Memory B cell (primary cell): ENCODE results near the gene GRAP2.
A peak's percentile ranks its signal among the peaks of the same experiment; 100 is the strongest.

Experiments
- ATAC-seq: fragments of 150-1000 bp; cut with Tn5 transposase; 2 replicates; pipeline ENCODE4 v1.10.0; 2021; ENCODE audit warnings: low read depth, mild to moderate bottlenecking, moderate library complexity
- DNase-seq, 2 donors: peaks; one replicate each; pipeline ENCODE4 v3.0.0; 2022; ENCODE audit warnings: low spot score in 2 of 2
- H3K27ac Mint-ChIP-seq: one replicate; pipeline ENCODE4 v1.8.0; 2022; ENCODE audit warnings: mild to moderate bottlenecking, moderate library complexity, mixed read lengths
- H3K27me3 Mint-ChIP-seq: one replicate; pipeline ENCODE4 v1.8.0; 2022; ENCODE audit warnings: mixed read lengths
- H3K36me3 Mint-ChIP-seq: one replicate; pipeline ENCODE4 v1.8.0; 2022; ENCODE audit warnings: mild to moderate bottlenecking, mixed read lengths
- H3K4me1 Mint-ChIP-seq: one replicate; pipeline ENCODE4 v1.8.0; 2022; ENCODE audit warnings: mixed read lengths
- H3K4me3 Mint-ChIP-seq: one replicate; pipeline ENCODE4 v1.8.0; 2022; ENCODE audit warnings: mild to moderate bottlenecking, moderate library complexity, mixed read lengths
- H3K9me3 Mint-ChIP-seq: one replicate; pipeline ENCODE4 v1.8.0; 2022; ENCODE audit warnings: mixed read lengths

Gene GRAP2

GRCh38 chr22:39924286-39924685, 23.4 kb downstream of the GRAP2 start:
- H3K36me3 Mint-ChIP-seq: peaks cover 13% of the 10 kb centered on the region
- H3K4me3 Mint-ChIP-seq: no peak overlapping the region
- ATAC-seq (no peak), DNase-seq (no peak)
- H3K4me1 Mint-ChIP-seq: peaks cover 19% of the 10 kb centered on the region
- H3K27ac Mint-ChIP-seq: no peak overlapping the region
- H3K9me3 Mint-ChIP-seq: no peaks in the 10 kb centered on the region
- no peaks in the 10 kb centered on the region for H3K27me3 Mint-ChIP-seq

- ATAC-seq (no peak), DNase-seq (no peak)
- no peaks in the 10 kb centered on the region for H3K9me3 Mint-ChIP-seq
- no peak overlapping the region for H3K27ac Mint-ChIP-seq
- peaks cover 19% of the 10 kb centered on the region for H3K4me1 Mint-ChIP-seq
- no peaks in the 10 kb centered on the region for H3K27me3 Mint-ChIP-seq
- H3K36me3 Mint-ChIP-seq: peaks cover 10% of the 10 kb centered on the region
- no peak overlapping the region for H3K4me3 Mint-ChIP-seq
Measured at GRCh38 chr22:39925273-39925672, 24.4 kb downstream of the GRAP2 start.

GRCh38 chr22:39925909-39926679, 25.2 kb downstream of the GRAP2 start:
- H3K27ac Mint-ChIP-seq: no peak overlapping the region
- H3K9me3 Mint-ChIP-seq: no peaks in the 10 kb centered on the region
- ATAC-seq: no peak
- DNase-seq: no peak
- H3K4me3 Mint-ChIP-seq: no peak overlapping the region
- peaks cover 15% of the 10 kb centered on the region for H3K4me1 Mint-ChIP-seq
- H3K36me3 Mint-ChIP-seq: peaks cover 10% of the 10 kb centered on the region
- H3K27me3 Mint-ChIP-seq: no peaks in the 10 kb centered on the region

- no peak overlapping the region for H3K27ac Mint-ChIP-seq
- H3K27me3 Mint-ChIP-seq: no peaks in the 10 kb centered on the region
- DNase-seq: no peak
- H3K36me3 Mint-ChIP-seq: peaks cover 10% of the 10 kb centered on the region
- H3K9me3 Mint-ChIP-seq: no peaks in the 10 kb centered on the region
- ATAC-seq: no peak
- no peak overlapping the region for H3K4me3 Mint-ChIP-seq
- peaks cover 15% of the 10 kb centered on the region for H3K4me1 Mint-ChIP-seq
Measured at GRCh38 chr22:39926753-39927152, 25.9 kb downstream of the GRAP2 start.

GRCh38 chr22:39927544-39927943, 26.7 kb downstream of the GRAP2 start:
- DNase-seq (no peak), ATAC-seq (no peak)
- H3K9me3 Mint-ChIP-seq: no peaks in the 10 kb centered on the region
- H3K4me1 Mint-ChIP-seq: peaks cover 12% of the 10 kb centered on the region
- no peak overlapping the region for H3K27ac Mint-ChIP-seq
- no peaks in the 10 kb centered on the region for H3K27me3 Mint-ChIP-seq
- H3K4me3 Mint-ChIP-seq: no peak overlapping the region
- H3K36me3 Mint-ChIP-seq: peaks cover 4% of the 10 kb centered on the region

GRCh38 chr22:39928536-39929520, 27.9 kb downstream of the GRAP2 start:
- H3K4me3 Mint-ChIP-seq: no peak overlapping the region
- H3K27me3 Mint-ChIP-seq: no peaks in the 10 kb centered on the region
- peaks cover 22% of the 10 kb centered on the region for H3K4me1 Mint-ChIP-seq
- DNase-seq: no peak
- no peak overlapping the region for H3K27ac Mint-ChIP-seq
- H3K9me3 Mint-ChIP-seq: no peaks in the 10 kb centered on the region
- no peak for ATAC-seq
- peaks cover 4% of the 10 kb centered on the region for H3K36me3 Mint-ChIP-seq

- Mint-ChIP-seq H3K4me3 (no peak overlapping the region), H3K27ac (no peak overlapping the region), H3K9me3 (no peaks in the 10 kb centered on the region), H3K27me3 (no peaks in the 10 kb centered on the region), H3K36me3 (no peaks in the 10 kb centered on the region), H3K4me1 (peaks cover 21% of the 10 kb centered on the region)
- ATAC-seq (no peak), DNase-seq (no peak)
Measured at GRCh38 chr22:39931251-39931650, 30.4 kb downstream of the GRAP2 start.

GRCh38 chr22:39932166-39932565, 31.3 kb downstream of the GRAP2 start:
- peaks cover 28% of the 10 kb centered on the region for H3K4me1 Mint-ChIP-seq
- no peaks in the 10 kb centered on the region for H3K27me3 Mint-ChIP-seq
- H3K9me3 Mint-ChIP-seq: no peaks in the 10 kb centered on the region
- H3K4me3 Mint-ChIP-seq: no peak overlapping the region
- DNase-seq (no peak), ATAC-seq (no peak)
- H3K27ac Mint-ChIP-seq: no peak overlapping the region
- H3K36me3 Mint-ChIP-seq: no peaks in the 10 kb centered on the region

- no peak overlapping the region for H3K4me3 Mint-ChIP-seq
- peaks cover 26% of the 10 kb centered on the region for H3K4me1 Mint-ChIP-seq
- H3K9me3 Mint-ChIP-seq: no peaks in the 10 kb centered on the region
- H3K36me3 Mint-ChIP-seq: no peaks in the 10 kb centered on the region
- DNase-seq: no peak
- no peaks in the 10 kb centered on the region for H3K27me3 Mint-ChIP-seq
- ATAC-seq: no peak
- H3K27ac Mint-ChIP-seq: peak overlapping the region; percentile 74
Measured at GRCh38 chr22:39932918-39933649, 32.2 kb downstream of the GRAP2 start.

GRCh38 chr22:39933741-39934140, 32.9 kb downstream of the GRAP2 start:
- H3K4me3 Mint-ChIP-seq: peak overlapping the region; percentile 21
- no peaks in the 10 kb centered on the region for H3K9me3 Mint-ChIP-seq
- H3K4me1 Mint-ChIP-seq: peaks cover 25% of the 10 kb centered on the region
- peak overlapping the region; percentile 70 for H3K27ac Mint-ChIP-seq
- no peaks in the 10 kb centered on the region for H3K36me3 Mint-ChIP-seq
- ATAC-seq (peak; percentile 76), DNase-seq (no peak)
- no peaks in the 10 kb centered on the region for H3K27me3 Mint-ChIP-seq

- Mint-ChIP-seq H3K27me3 (no peaks in the 10 kb centered on the region), H3K9me3 (no peaks in the 10 kb centered on the region), H3K4me3 (no peak overlapping the region), H3K36me3 (no peaks in the 10 kb centered on the region), H3K27ac (peak overlapping the region; percentile 32), H3K4me1 (peaks cover 27% of the 10 kb centered on the region)
- DNase-seq (no peak), ATAC-seq (no peak)
Measured at GRCh38 chr22:39935116-39935515, 34.2 kb downstream of the GRAP2 start.

GRCh38 chr22:39935612-39936011, 34.7 kb downstream of the GRAP2 start:
- Mint-ChIP-seq H3K36me3 (no peaks in the 10 kb centered on the region), H3K27me3 (no peaks in the 10 kb centered on the region), H3K4me3 (peak overlapping the region; percentile 21), H3K9me3 (no peaks in the 10 kb centered on the region), H3K4me1 (peaks cover 31% of the 10 kb centered on the region), H3K27ac (peak overlapping the region; percentile 32)
- ATAC-seq: no peak
- DNase-seq: no peak

- no peaks in the 10 kb centered on the region for H3K36me3 Mint-ChIP-seq
- H3K9me3 Mint-ChIP-seq: no peaks in the 10 kb centered on the region
- DNase-seq: no peak
- peak overlapping the region; percentile 19 for H3K4me3 Mint-ChIP-seq
- H3K27ac Mint-ChIP-seq: peak overlapping the region; percentile 33
- ATAC-seq: peak; percentile 27
- H3K27me3 Mint-ChIP-seq: no peaks in the 10 kb centered on the region
- peaks cover 31% of the 10 kb centered on the region for H3K4me1 Mint-ChIP-seq
Measured at GRCh38 chr22:39936523-39937145, 35.8 kb downstream of the GRAP2 start.
